Spleen (tissue), 7 donors: ENCODE data around the gene CCNL2.

ENCODE experiments used
- POLR2A ChIP-seq, 3 donors: fragments of 450-650 bp; IDR thresholded peaks; one replicate each; pipeline ENCODE4 v1.5.1; 2017; ENCODE audit warnings: antibody characterized with exemption in 3 of 3, mild to moderate bottlenecking in 1 of 3
- TF ChIP-seq, protein P1 (sequence below), 11 experiments: fragments of 200-600 bp in 7 of 11; fragments of 450-650 bp in 4 of 11; sonication (generic) in 4 of 11; IDR thresholded peaks in 8 of 11; conservative IDR thresholded peaks in 3 of 11; 1 replicate in 7 of 11; 2 replicates in 4 of 11; pipeline versions ENCODE4 v1.4.0 to v1.8.0; 2016 to 2021; ENCODE audit warnings: antibody characterized with exemption in 11 of 11, inconsistent platforms in 4 of 11, mild to moderate bottlenecking in 1 of 11
- donor health status: DM: no; HTN: no; CAD: no; lungs with moderate emphysema.
- donor health status: DM: no; HTN: no; CAD: no.
- donor health status: DM: no; HTN: no; CAD: no.

GRCh38 chr1:1353389-1354151, 45.6 kb downstream of the CCNL2 start:
- TF ChIP-seq, protein P1, sequence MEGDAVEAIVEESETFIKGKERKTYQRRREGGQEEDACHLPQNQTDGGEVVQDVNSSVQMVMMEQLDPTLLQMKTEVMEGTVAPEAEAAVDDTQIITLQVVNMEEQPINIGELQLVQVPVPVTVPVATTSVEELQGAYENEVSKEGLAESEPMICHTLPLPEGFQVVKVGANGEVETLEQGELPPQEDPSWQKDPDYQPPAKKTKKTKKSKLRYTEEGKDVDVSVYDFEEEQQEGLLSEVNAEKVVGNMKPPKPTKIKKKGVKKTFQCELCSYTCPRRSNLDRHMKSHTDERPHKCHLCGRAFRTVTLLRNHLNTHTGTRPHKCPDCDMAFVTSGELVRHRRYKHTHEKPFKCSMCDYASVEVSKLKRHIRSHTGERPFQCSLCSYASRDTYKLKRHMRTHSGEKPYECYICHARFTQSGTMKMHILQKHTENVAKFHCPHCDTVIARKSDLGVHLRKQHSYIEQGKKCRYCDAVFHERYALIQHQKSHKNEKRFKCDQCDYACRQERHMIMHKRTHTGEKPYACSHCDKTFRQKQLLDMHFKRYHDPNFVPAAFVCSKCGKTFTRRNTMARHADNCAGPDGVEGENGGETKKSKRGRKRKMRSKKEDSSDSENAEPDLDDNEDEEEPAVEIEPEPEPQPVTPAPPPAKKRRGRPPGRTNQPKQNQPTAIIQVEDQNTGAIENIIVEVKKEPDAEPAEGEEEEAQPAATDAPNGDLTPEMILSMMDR (IDR thresholded peaks at IDR 0.05 in 8 of 11, conservative IDR thresholded peaks at IDR 0.05 in 3 of 11), result no peak
- TF ChIP-seq POLR2A (IDR thresholded peaks at IDR 0.05), result no peak
